Measurements from ENCODE around the gene DHRS7B. TPM values are rescaled to one million over a fixed set of nuclear protein-coding genes. Genes with fewer than 3 reads are reported as not detected.

The DHRS7B gene
- total and polyA plus RNA-seq, 9 of the 15 experiments (the other 6 are each of a cell fraction or from before 2014, with no cell fraction given) = 8.0 to 30.7 (median 14.8) TPM

DNA sequence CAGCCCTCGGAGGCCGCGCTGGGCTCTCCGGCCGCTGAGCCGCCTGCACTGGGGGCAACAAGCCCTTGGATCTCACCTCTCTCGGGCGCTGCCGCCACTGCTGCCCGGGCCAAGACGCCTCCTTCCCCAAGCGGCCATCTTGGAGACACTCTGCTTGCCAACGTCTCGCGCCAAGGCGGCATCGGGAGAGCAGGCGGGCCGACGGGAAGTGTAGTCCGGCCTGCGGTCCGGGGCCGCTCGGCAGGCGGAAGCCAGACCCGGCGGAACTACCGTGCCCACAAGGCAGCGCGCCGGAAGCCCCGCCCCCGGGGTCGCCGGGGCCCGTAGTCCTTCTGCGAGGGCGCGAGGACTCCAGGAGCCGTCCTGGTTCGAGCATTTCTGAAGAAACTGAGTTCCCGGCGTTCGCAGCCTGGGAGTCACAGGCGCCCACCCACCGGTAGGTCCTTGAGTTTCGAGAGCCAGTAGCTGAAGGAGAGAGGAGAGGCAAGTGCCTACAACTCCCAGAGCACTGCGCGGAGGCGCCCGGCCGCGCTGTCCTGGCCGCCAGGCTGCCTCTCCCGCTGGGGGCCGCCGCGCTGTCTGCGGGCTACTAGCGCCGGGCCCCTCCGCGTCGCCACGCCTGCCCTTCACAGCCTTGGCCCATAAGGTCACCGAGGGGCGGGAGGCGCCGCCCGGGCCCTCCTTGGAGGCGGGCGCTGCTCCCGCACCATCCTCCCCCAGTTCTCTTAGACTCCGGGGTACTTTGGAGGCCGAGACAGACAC, 87.4 kb downstream of the DHRS7B start, which contains the start of gene TMEM11 (continued):
- TF ChIP-seq KLF1 (tag; IDR thresholded peaks at IDR 0.05) (peak; percentile 44; the same call in 1 of the 2 replicates), YY1 (IDR thresholded peaks at IDR 0.05; ENCODE audit: borderline replicate concordance in 1 of 3, control insufficient read depth in 1 of 3, extremely low read depth in 1 of 3, insufficient read depth in 3 of 3, insufficient read length in 1 of 3, insufficient replicate concordance in 2 of 3, low read depth in 1 of 3, low read length in 2 of 3) (peak; percentile 91 to 97 (median 94)), HDAC8 (tag; IDR thresholded peaks at IDR 0.05) (no peak), TEAD4 (IDR thresholded peaks at IDR 0.05; ENCODE audit: low read length) (no peak), TEAD4 (CRISPR knock-in tag; IDR thresholded peaks at IDR 0.05; ENCODE audit: borderline replicate concordance) (no peak), CREB5 (CRISPR knock-in tag; IDR thresholded peaks at IDR 0.05) (no peak), JUND (IDR thresholded peaks at IDR 0.05; ENCODE audit: borderline replicate concordance, low read depth, low read length) (no peak), JUND (tag; IDR thresholded peaks at IDR 0.05; ENCODE audit: borderline replicate concordance, low read depth, low read length) (no peak), RBFOX2 (IDR thresholded peaks at IDR 0.05; ENCODE audit: low read depth, low read length) (peak; percentile 89)
- TF ChIP-seq, protein P1, sequence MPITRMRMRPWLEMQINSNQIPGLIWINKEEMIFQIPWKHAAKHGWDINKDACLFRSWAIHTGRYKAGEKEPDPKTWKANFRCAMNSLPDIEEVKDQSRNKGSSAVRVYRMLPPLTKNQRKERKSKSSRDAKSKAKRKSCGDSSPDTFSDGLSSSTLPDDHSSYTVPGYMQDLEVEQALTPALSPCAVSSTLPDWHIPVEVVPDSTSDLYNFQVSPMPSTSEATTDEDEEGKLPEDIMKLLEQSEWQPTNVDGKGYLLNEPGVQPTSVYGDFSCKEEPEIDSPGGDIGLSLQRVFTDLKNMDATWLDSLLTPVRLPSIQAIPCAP (CRISPR knock-in tag; IDR thresholded peaks at IDR 0.05; ENCODE audit: borderline replicate concordance) = no peak
- TF ChIP-seq, protein P2, sequence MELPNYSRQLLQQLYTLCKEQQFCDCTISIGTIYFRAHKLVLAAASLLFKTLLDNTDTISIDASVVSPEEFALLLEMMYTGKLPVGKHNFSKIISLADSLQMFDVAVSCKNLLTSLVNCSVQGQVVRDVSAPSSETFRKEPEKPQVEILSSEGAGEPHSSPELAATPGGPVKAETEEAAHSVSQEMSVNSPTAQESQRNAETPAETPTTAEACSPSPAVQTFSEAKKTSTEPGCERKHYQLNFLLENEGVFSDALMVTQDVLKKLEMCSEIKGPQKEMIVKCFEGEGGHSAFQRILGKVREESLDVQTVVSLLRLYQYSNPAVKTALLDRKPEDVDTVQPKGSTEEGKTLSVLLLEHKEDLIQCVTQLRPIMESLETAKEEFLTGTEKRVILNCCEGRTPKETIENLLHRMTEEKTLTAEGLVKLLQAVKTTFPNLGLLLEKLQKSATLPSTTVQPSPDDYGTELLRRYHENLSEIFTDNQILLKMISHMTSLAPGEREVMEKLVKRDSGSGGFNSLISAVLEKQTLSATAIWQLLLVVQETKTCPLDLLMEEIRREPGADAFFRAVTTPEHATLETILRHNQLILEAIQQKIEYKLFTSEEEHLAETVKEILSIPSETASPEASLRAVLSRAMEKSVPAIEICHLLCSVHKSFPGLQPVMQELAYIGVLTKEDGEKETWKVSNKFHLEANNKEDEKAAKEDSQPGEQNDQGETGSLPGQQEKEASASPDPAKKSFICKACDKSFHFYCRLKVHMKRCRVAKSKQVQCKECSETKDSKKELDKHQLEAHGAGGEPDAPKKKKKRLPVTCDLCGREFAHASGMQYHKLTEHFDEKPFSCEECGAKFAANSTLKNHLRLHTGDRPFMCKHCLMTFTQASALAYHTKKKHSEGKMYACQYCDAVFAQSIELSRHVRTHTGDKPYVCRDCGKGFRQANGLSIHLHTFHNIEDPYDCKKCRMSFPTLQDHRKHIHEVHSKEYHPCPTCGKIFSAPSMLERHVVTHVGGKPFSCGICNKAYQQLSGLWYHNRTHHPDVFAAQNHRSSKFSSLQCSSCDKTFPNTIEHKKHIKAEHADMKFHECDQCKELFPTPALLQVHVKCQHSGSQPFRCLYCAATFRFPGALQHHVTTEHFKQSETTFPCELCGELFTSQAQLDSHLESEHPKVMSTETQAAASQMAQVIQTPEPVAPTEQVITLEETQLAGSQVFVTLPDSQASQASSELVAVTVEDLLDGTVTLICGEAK (IDR thresholded peaks at IDR 0.05) = peak; percentile 81
- TF ChIP-seq, protein P2 (CRISPR knock-in tag; IDR thresholded peaks at IDR 0.05) = no peak
